Right renal cortex interstitium (tissue), 3 donors: ENCODE measurements around the gene BCL2. TPM values are rescaled to one million over a fixed set of nuclear protein-coding genes. Genes with fewer than 3 reads are reported as not detected.

Source experiments
- DNase-seq, 3 donors: peaks; one replicate each; pipeline ENCODE4 v3.0.0-alpha.2; 2013; ENCODE audit warnings: low read depth in 3 of 3, low spot score in 2 of 3
- polyA plus RNA-seq, 3 donors: library from polyadenylated mRNA; unstranded; fragments of 120-200 nt; gene quantifications; one replicate each; pipeline ENCODE4 v1.2.1, GENCODE V29; 2013; ENCODE audit not compliant: insufficient read length in 3 of 3

Gene BCL2
- polyA plus RNA-seq, 3 donors: 23.5 to 24.7 (median 23.6) TPM

- no peak for DNase-seq
Measured at GRCh38 chr18:63130176-63130575, 189.4 kb downstream of the BCL2 start.

GRCh38 chr18:63128237-63128974 is 191.2 kb downstream of the BCL2 start:
- DNase-seq: no peak

GRCh38 chr18:63126134-63127069 is 193.2 kb downstream of the BCL2 start:
- DNase-seq: no peak

- DNase-seq: no peak
Measured at GRCh38 chr18:63120620-63121019, 198.9 kb downstream of the BCL2 start.

GRCh38 chr18:63119647-63120046 is 199.9 kb downstream of the BCL2 start:
- no peak for DNase-seq

- DNase-seq: no peak
Measured at GRCh38 chr18:63113899-63114565, 205.5 kb downstream of the BCL2 start.

GRCh38 chr18:63112706-63113105 is 206.9 kb downstream of the BCL2 start:
- DNase-seq: no peak

- no peak for DNase-seq
Measured at GRCh38 chr18:63111671-63112402, 207.7 kb downstream of the BCL2 start.

GRCh38 chr18:63109802-63110201 is 209.8 kb downstream of the BCL2 start:
- no peak for DNase-seq

- peak in 1 of 3 donors; percentile 35 for DNase-seq
Measured at GRCh38 chr18:63109022-63109421, 210.5 kb downstream of the BCL2 start.

GRCh38 chr18:63107931-63108330 is 211.6 kb downstream of the BCL2 start:
- DNase-seq: no peak

GRCh38 chr18:63107171-63107845 is 212.3 kb downstream of the BCL2 start:
- DNase-seq: no peak

GRCh38 chr18:63106727-63107126 is 212.8 kb downstream of the BCL2 start:
- no peak for DNase-seq

- DNase-seq: no peak
Measured at GRCh38 chr18:63105636-63106316, 213.8 kb downstream of the BCL2 start.

- no peak for DNase-seq
Measured at GRCh38 chr18:63104868-63105267, 214.7 kb downstream of the BCL2 start.

- no peak for DNase-seq
Measured at GRCh38 chr18:63102941-63103744, 216.4 kb downstream of the BCL2 start.

GRCh38 chr18:63100630-63101055 is 218.9 kb downstream of the BCL2 start:
- no peak for DNase-seq

- DNase-seq: no peak
Measured at GRCh38 chr18:63099848-63100629, 219.5 kb downstream of the BCL2 start.
